ENCODE results near the gene PSMC2. TPM values are rescaled to one million over a fixed set of nuclear protein-coding genes. Genes with fewer than 3 reads are reported as not detected.
"Not testable (repeated sequence)": the region's sequence is repeated elsewhere in the genome, so short reads cannot be mapped to it uniquely, and the experiment has no call there.

The PSMC2 gene
- total and polyA plus RNA-seq, 8 donors = 23.2 to 170 (median 69.4) TPM

GRCh38 chr7:103394566-103394965 is 47.1 kb downstream of the PSMC2 start:
- Histone ChIP-seq H3K4me3 (no peak overlapping the region), H3K9me3 (no peaks in the 10 kb centered on the region), H3K4me1 (peaks cover 0 to 26% (median 8%) of the 10 kb centered on the region in 4 donors), H3K36me3 (no peaks in the 10 kb centered on the region), H3K27ac (peak overlapping the region in 2 of 5 donors; percentile 19 to 31), H3K27me3 (no peaks in the 10 kb centered on the region)
- TF ChIP-seq POLR2AphosphoS5 (IDR thresholded peaks at IDR 0.05) (no peak), POLR2A (IDR thresholded peaks at IDR 0.05) (no peak), EP300 (IDR thresholded peaks at IDR 0.05) (no peak), CTCF (IDR thresholded peaks at IDR 0.05) (no peak)
- no peak for DNase-seq
- intact Hi-C loops (cut with DNase I; ENCODE audit: low total_unique reads) = no loop called here
- 91 to 95% (median 93%) methylated on average over 4 of the region's 4 CpGs for WGBS, 5 donors

GRCh38 chr7:103395071-103395470 is 47.6 kb downstream of the PSMC2 start:
- WGBS, 5 donors = 8 to 43% (median 39%) methylated on average over 1 of the region's 1 CpG
- intact Hi-C loops (cut with DNase I; ENCODE audit: low total_unique reads) = no loop called here
- TF ChIP-seq EP300 (IDR thresholded peaks at IDR 0.05) = no peak
- TF ChIP-seq POLR2AphosphoS5 (IDR thresholded peaks at IDR 0.05) = no peak
- no peak for TF ChIP-seq POLR2A (IDR thresholded peaks at IDR 0.05)
- TF ChIP-seq CTCF (IDR thresholded peaks at IDR 0.05) = no peak
- H3K27me3 ChIP-seq = no peaks in the 10 kb centered on the region
- H3K27ac ChIP-seq = peak overlapping the region in 2 of 5 donors; percentile 19 to 31
- H3K9me3 ChIP-seq = no peaks in the 10 kb centered on the region
- DNase-seq = no peak
- H3K36me3 ChIP-seq = no peaks in the 10 kb centered on the region
- H3K4me3 ChIP-seq = no peak overlapping the region
- H3K4me1 ChIP-seq = peaks cover 0 to 26% (median 8%) of the 10 kb centered on the region in 4 donors

DNA sequence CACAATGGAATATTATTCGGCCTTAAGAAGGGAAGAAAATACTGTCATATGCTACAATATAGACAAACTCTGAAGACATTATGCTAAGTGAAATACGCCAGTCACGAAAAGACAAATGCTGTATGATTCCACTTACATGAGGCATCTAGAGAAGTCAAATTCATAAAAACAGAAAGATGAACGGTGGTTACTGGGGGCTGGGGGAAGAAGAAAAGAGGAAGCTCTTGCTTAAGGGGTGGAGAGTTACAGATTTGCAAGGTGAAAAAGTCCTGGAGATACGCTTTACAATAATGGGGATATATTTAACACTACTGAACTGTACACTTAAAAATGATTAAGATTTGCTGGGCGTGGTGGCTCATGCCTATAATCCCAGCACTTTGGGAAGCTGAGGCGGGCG is 49.0 kb downstream of the PSMC2 start:
- no peak for DNase-seq
- Histone ChIP-seq H3K36me3 (no peaks in the 10 kb centered on the region), H3K27me3 (no peaks in the 10 kb centered on the region), H3K27ac (no peak overlapping the region), H3K4me1 (peaks cover 0 to 26% (median 7%) of the 10 kb centered on the region in 4 donors), H3K4me3 (no peak overlapping the region), H3K9me3 (no peaks in the 10 kb centered on the region)
- intact Hi-C loops (cut with DNase I; ENCODE audit: low total_unique reads) = no loop called here
- WGBS, 5 donors = 64 to 77% (median 73%) methylated on average over 8 of the region's 8 CpGs
- TF ChIP-seq POLR2AphosphoS5 (IDR thresholded peaks at IDR 0.05) = no peak
- TF ChIP-seq POLR2A (IDR thresholded peaks at IDR 0.05) = no peak
- no peak for TF ChIP-seq CTCF (IDR thresholded peaks at IDR 0.05)
- TF ChIP-seq EP300 (IDR thresholded peaks at IDR 0.05) = no peak

- Histone ChIP-seq H3K27me3 (no peaks in the 10 kb centered on the region), H3K36me3 (no peaks in the 10 kb centered on the region), H3K4me1 (peaks cover 0 to 15% (median 3%) of the 10 kb centered on the region in 4 donors), H3K27ac (no peak overlapping the region), H3K4me3 (no peak overlapping the region), H3K9me3 (no peaks in the 10 kb centered on the region)
- no peak for TF ChIP-seq EP300 (IDR thresholded peaks at IDR 0.05)
- TF ChIP-seq POLR2AphosphoS5 (IDR thresholded peaks at IDR 0.05) = no peak
- no peak for TF ChIP-seq POLR2A (IDR thresholded peaks at IDR 0.05)
- TF ChIP-seq CTCF (IDR thresholded peaks at IDR 0.05) = no peak
- 28 to 61% (median 34%) methylated on average over 2 of the region's 2 CpGs for WGBS, 5 donors
- intact Hi-C loops (cut with DNase I; ENCODE audit: low total_unique reads) = no loop called here
- peak in 1 of 2 donors; percentile 10 for DNase-seq
Observed at GRCh38 chr7:103398483-103399127, 51.2 kb downstream of the PSMC2 start.

DNA sequence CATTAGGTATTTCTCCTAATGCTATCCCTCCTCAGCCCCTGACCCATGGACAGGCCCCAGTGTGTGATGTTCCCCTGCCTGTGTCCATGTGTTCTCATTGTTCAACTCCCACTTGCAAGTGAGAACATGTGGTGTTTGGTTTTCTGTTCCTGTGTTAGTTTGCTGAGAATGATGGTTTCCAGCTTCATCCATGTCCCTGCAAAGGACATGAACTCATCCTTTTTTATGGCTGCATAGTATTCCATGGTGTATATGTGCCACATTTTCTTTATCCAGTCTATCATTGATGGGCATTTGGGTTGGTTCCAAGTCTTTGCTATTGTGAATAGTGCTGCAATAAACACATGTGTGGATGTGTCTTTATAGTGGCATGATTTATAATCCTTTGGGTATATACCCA is 52.2 kb downstream of the PSMC2 start:
- DNase-seq; H3K27ac ChIP-seq; H3K4me3 ChIP-seq; H3K9me3 ChIP-seq; H3K36me3 ChIP-seq; intact Hi-C loops (cut with DNase I; ENCODE audit: low total_unique reads); H3K27me3 ChIP-seq: not testable (repeated sequence)
- peaks cover 0 to 11% (median 0%) of the 10 kb centered on the region in 4 donors for H3K4me1 ChIP-seq

DNA sequence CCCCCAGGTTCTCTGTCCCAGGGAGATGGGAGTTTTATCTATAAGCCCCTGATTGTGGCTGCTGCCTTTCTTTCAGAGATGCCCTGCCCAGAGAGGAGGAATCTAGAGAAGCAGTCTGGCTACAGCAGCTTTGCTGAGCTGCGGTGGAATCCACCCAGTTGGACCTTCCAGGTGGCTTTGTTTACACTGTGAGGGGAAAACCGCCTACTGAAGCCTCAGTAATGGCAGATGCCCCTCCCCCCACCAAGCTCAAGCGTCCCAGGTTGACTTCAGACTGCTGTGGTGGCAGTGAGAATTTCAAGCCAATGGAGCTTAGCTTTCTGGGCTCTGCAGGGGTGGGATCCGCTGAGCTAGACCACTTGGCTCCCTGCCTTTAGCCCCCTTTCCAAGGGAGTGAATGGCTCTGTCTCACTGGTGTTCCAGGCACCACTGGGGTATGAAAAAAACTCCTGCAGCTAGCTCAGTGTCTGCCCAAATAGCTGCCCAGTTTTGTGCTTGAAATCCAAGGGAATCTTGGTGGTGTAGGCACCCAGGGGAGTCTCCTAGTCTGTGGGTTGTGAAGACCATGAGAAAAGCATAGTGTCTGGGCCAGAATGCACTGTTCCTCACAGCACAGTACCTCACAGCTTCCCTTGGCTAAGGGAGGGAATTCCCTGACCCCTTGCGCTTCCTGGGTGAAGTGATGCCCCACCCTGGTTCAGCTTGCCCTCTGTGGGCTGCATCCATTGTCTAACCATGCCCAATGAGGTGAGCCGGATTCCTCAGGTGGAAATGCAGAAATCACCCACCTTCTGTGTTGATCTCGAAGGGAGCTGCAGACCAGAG is 58.6 kb downstream of the PSMC2 start:
- intact Hi-C loops (cut with DNase I; ENCODE audit: low total_unique reads); H3K27me3 ChIP-seq; H3K4me1 ChIP-seq; H3K4me3 ChIP-seq; H3K9me3 ChIP-seq; DNase-seq; H3K27ac ChIP-seq; H3K36me3 ChIP-seq: not testable (repeated sequence)
- 54 to 67% (median 60%) methylated on average over 5 to 7 of the region's 7 CpGs for WGBS, 5 donors
